GM19351 (cell line): ENCODE measurements around the gene BSCL2.
"Not testable (repeated sequence)": the region's sequence is repeated elsewhere in the genome, so short reads cannot be mapped to it uniquely, and the experiment has no call there.

Experiments used
- ATAC-seq: cut with Tn5 transposase; IDR thresholded peaks from one replicate; pipeline ENCODE4 v1.9.1; 2021; ENCODE audit warnings: mild to moderate bottlenecking, moderate library complexity; ENCODE audit not compliant: unreplicated experiment

Gene BSCL2

DNA sequence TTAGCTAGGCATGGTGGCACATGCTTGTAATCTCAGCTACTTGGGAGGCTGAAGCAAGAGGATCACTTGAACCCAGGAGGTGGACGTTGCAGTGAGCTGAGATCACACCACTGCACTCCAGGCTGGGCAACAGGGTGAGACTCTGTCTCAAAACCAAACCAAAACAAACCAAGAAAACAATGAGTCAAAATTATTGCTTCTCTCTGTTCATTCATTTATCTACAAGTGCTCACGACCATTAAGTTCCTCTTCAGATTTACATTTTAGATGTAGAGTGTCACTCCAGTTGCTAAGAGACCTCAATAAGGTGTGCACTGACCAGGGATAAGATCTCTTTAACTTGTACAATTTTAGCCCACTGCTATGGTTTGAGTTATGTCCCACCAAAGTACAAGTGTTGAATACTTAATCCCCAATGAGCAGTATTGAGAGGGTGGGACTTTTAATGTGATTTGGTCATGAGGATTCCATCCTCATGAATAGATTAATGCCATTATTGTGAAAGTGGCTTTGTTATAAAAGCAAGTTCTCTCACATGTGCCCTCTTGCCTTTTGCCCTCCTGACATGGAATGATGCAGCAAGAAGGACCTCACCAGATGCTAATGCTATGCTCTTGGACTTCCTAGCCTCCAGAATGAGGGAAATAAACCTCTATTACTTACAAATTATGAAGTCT lies 12.2 kb upstream of the BSCL2 start:
- ATAC-seq: no peak

DNA sequence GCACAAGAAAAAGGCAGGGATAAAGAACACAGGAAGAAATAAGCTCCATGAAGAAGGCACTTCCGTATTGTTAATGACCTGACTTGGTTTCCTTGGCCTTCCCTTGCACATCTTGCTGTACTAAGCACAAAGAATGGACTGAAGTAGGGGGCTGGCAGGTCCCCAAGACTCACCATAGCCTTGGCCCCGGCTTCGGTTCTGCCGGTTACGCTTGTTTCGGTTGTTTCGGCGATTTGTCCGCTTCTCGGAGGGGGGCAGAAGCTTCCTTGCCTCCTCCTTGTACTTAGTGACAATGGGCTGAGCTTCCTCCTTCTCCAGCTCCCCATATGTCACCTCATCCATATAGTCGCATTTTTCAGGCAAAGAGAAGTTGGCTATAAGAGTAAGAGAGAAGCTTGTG lies 9.6 kb upstream of the BSCL2 start:
- ATAC-seq: no peak

DNA sequence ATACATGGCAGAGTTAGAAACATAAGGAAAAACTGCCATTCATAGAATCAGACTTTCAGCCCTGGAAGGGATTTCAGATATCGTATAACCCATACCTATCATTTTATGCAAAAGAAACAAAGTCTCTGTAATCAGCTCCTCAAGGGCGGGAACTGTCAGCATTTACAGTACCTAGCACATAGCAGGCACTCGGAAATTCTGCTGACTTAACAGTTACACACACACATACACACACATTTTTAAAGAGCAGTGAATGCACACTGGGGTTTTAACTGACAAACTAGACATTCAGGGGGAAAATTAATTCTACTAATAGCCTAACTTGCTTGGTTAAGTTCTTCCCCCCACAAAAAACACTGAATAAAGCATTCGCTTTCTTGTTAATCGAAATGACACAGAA lies 9.0 kb upstream of the BSCL2 start:
- ATAC-seq: no peak

DNA sequence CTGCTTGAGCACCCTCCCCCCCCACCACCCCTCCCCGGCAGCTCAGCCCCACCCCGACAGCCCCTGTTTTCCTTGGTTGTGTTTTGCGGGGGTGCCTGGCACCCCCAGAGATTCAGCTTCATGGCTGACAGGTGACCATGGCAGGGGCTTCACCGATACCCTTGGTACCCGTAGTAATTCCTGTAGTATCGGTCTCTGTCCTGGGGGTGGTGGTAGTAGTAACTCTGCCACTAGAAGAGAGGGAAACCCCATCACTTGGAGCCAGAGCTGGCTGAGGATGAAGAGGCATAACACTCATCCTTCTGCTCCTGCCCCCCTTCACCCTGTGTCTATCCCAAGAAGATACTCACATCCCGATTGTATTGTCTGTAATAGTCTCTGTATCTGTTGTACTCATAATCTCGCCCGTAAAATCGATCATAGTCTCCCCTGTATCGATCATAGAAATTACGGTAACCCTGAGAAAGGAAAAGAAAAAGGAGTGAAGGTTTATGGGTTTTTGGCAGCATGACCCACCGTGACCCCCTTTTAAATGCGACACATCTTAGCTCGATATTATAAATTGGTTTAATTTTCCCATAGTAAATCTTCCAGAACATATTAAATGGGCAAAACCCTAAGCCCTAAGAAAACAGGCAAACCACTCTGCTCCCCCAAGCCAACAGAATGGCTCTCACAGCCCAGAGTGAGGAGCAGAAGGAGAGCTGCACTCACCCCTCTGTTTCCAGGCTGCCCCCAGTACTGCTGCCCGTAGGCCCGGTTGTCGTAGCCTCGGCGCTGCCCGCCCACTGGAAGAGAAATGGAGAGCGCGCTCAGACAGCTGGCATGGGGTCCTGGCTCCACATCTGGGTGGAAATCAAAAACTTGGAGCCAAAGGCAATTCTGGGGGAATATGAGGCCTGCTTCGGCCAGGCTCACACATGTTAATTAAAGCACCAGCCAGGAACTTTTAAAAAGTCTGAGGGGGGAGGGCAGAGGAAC lies 8.2 kb upstream of the BSCL2 start:
- no peak for ATAC-seq

DNA sequence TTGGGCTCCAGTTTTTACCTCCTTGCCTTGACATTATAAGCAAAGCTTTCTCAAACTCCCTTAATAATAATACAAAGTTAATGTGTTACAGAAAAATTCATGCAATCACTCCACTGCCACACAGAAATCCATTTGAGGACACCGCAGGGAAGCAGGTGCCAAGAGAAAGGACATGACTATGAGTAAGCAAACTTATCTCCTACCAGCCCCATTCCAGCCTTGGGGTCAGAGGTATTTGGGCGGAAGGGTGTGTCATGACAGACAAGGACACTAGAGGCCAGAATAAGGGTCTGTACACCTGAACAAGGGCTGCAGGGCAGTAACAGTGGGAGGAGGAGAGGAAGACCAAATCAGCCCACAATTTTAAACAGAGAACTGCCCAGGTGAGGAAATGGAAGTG lies 6.1 kb upstream of the BSCL2 start:
- ATAC-seq: no peak

DNA sequence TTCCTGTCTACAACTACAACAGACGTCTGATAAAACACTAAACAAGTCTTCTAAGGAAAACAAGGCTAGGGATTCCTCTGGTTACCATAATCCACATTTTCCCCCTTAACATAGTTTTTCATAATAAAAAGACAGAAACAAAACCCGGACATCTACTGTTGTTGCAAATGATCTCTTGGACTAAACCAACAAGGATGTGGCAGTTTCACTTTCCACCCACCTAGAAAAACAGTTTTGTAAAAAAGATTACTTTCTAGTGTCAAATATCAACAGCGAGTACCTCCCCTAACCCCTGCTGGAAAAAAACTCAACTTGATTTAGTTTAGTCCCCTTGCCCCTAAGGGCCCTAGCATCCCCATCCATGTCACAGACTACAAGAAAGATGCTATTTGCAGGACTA lies 5.6 kb upstream of the BSCL2 start:
- no peak for ATAC-seq

DNA sequence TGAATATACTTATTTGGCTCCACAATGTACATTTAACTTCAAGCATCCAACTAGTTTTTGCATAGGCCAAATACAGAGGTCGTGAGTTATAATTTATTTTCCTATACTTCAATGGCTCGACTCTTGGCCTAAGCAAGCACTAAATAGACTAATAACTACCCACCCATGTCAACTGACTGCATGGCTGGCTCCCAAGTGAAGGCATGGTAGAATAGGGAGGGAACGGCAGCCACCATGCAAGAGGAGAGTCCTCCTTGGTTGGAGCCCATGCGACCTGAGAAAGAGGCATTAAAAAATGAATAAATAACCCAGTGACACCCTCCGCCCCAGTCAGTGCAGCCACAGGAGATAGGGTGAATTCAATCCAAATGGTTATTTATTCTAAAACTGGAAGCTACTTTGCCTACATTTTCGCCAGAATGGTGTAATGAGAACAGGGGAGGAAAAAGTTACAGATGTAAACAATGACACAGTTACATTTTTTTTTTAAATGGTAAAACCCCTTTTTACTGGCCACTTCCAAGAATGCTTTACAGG lies 5.1 kb upstream of the BSCL2 start:
- no peak for ATAC-seq

DNA sequence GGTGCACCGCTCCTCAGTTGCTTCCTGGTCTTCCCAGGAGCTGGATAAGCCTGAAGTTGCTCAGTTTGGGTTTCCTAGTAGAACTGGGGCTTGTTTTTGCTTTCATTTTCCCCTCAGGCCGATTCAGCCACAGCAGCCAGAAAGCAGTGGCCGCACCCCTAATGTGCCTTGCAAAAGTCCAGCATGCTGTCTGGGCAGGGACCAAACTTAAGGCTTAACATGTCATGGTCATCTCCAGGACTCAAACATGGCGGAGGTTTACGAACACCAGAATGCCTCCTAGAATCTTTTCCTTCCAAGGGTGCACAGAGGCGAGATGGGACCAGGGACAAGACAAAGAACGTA lies 2.7 kb upstream of the BSCL2 start:
- no peak for ATAC-seq

DNA sequence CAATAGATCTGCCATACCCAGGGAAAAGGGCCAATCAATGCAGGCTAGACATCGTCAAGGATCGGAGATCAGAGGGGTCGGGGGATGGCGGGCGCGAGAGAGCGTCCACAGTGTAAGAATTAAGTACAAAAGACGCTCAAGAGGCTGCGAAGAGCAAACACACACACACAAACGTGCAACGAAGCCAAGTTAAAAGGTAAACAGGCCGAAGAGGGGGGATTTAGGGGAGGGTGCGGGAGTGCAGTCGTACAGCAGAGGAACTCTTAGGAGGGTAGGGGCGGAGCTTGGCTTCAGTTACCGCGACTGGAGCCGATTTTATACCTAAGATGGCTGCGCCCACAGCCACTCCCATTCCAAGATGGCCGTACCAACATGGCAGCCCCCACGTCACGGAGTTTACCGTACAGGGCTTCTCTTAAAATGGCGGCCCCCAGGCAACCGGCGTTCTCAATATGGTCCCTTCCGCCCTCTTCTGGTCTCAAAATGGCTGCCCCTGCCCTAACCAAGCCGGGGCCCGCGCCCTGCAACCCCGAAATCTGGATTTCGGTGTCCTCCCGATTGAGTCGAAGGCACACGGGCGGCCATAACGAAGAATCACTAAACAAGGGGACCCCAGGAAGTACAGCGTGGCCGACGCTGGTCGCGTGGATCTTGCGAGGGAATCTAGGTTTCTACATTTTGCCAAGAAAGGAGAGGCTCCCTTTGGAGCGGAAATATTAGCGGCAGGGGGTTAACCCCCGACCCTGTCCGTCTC lies 2.2 kb upstream of the BSCL2 start:
- peak; percentile 60 for ATAC-seq

DNA sequence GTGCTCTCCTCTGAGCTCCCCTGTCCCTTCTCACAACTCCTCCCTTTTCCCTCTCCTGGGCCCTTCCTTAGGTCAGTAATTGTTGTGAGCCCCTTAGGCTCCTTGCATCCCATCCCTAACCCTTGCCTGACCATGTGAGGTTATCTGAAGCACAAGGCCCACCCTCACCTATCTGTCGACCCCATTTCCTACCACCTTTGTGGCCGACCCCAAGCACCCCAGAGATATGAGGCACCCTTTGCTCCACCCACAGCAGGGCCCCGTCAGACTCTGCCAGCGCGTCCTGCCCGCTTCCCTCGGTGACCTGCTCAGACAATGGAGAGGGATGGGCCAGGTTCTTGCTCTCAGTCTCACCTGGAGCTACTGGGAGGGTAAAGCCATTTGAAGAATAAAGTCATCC lies 1.6 kb upstream of the BSCL2 start:
- ATAC-seq: no peak

DNA sequence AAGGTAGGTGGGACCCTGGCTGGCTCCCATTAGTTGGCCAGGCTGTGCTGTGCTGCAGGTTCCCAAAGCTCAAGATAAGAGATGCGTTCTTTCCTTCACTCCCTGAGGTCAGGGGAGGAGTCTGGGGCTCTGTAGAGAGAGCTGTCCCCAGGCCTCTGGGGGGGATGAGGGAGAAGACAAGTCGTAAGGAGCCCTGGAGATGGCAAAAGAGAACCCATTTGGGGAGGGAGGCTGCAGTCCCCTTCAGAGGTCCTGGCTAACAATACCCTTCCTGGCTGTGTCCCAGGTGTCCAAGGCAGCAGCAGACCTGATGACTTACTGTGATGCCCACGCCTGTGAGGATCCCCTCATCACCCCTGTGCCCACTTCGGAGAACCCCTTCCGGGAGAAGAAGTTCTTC lies 1.2 kb upstream of the BSCL2 start:
- no peak for ATAC-seq

DNA sequence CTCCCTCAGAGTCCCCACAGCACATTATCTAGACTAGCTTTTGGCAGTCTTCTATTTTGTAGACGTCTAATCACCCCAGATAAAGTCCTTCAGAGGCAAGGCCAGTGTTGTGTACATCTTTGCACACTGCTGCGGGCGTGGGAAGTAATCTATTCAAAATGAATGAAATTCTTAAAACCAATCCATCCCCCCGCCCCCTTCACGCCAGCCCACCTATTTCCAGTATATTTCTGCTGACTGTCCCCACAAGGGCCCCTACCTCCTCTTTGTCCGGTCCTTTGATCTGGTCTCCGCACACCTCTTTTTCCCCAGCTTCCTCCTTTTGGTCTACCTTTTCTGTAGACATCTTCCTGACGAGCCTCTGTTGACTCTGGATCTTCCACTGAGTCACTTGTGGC lies 375 bp downstream of the BSCL2 start:
- ATAC-seq: no peak

DNA sequence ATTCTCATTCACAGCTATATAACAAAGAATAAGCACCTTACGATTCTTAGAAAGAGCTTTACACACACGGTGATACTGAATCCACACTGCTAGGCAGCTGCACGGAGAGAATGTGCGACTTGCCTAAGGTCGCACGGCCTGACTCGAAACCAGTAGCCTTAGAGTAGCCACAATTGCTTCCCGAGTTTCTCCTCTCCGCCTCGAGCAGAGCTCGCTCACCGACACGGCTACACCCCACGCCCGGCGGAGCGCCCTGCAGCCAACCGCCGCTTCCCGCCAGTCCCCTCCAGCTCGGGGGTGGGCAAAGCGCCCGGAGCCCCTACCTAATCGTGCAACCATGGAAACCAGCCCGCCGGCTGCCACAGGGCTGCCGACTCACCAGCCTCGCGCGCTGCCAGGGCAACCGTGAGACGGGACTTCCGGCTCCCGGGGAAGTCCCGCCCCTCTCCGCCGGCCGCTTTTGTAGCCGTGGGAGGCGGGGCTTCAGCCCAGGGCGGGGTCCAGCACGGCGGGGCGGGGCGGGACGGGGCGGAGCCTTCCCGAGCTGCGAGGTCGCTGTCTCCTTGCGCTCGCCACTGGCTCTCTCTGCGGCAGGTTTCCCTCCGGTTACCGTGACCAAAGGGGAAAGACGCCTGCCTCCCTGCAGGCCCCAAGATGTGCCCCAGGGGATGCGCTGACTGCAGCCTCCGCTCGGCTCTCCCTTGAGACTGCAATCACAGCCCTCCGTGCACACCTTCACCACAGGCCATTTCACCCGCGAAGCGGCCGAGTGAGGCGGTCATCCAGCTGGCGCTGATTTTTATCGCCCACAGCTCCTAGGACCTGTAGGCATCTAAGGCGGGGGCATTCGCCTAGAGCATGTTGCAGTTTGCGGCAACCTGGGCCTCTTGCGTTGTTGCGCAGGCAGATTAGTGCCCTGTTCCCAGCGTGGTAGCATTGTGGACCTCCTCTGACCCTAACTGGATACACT lies 1.1 kb downstream of the BSCL2 start:
- peak; percentile 69 for ATAC-seq

DNA sequence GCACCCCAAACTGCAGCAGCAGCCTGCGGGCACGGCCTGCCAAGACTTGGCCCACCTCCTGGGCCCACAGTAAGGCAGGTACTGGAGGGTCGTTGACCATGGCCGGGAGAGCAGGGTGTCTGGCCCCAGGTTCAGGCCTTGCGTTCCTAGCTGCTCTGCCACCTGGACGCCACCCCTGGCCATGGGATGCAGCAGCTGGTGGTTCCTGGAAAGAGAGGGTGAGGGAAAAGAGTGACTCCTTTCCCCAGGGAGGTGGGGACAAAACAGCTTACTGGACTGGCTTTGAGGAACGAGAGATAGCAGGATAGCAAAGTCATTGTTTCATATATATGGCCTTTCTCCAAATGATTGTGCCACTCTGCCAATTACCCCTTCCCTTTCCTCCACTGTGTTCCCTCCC lies 1.8 kb downstream of the BSCL2 start:
- ATAC-seq: no peak

DNA sequence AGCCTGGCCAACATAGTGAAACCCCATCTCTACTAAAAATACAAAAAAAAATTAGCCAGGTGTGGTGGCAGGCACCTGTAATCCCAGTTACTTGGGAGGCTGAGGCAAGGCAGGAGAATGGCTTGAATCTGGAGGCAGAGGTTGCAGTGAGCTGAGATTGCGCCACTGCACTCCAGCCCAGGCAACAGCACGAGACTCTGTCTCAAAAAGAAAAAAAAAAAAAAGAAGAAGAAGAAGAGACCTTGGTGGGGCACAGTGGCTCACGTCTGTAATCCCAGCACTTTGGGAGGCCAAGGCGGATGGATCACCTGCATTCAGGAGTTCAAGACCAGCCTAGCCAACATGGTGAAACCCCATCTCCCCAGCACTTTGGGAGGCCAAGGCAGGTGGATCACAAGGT lies 3.3 kb downstream of the BSCL2 start:
- not testable (repeated sequence) for ATAC-seq

DNA sequence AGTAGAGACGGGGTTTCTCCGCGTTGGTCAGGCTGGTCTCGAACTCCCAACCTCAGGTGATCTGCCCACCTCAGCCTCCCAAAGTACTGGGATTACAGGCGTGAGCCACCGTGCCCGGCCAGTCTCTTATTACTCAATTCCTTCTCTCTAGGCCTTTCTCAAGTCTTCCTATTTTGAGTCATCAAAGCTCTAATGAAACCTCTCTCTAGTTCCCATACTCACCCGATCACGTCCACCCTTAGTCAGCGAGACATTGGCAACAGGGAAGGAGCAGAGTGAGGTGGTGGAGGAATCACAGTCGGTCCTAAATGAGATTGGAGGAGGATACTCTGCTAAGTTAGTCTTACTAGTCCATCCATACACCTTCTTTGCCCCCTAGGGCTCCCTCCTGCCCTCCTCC lies 5.0 kb downstream of the BSCL2 start:
- ATAC-seq: no peak

DNA sequence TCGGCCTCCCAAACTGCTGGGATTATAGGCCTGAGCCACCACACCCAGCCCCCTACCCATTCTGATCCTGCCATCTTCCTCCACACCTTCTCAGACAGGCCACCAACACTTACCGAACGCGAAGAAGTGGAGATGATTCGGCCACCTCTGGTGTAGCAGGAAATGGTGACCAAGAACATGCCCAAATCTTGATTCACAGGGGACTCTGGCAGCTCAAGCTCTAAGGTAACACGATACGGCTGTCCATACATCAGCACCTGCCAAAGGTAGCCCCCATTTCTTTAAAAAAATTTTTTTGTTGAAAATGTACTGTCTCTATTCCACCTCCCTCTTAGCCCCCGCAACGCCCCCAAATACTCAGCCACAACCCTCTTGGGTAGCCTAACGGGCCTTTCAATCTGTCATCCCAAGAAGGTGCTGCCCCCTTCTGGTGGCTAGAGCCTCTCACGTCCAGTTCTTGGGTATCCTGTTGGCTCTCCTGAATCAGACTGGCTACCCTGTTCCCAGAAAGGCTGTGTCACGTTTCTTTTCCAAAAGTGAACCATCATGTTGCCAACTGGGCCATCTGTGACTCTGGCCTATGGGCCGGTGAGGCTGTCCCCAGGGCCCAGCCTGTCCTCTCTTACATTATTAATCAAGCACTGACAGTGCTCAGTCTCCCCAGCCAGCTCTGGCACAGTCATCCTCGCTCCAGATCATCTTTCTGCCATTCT lies 12.6 kb downstream of the BSCL2 start:
- no peak for ATAC-seq

DNA sequence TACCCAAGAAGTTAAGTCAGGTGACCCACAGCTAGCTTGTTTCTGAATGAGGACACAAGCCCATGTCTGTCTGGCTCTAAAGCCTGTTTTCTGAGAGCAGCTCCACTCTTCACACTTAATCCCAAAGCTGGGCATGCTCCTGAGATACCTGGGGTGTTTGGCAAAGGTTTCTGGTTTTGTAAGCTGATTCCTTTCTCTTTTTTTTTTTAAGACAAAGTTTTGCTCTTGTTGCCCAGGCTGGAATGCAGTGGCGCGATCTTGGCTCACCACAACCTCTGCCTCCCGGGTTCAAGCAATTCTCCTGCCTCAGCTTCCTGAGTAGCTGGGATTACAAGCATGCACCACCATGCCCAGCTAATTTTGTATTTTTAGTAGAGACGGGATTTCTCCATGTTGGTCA lies 13.6 kb downstream of the BSCL2 start:
- not testable (repeated sequence) for ATAC-seq

DNA sequence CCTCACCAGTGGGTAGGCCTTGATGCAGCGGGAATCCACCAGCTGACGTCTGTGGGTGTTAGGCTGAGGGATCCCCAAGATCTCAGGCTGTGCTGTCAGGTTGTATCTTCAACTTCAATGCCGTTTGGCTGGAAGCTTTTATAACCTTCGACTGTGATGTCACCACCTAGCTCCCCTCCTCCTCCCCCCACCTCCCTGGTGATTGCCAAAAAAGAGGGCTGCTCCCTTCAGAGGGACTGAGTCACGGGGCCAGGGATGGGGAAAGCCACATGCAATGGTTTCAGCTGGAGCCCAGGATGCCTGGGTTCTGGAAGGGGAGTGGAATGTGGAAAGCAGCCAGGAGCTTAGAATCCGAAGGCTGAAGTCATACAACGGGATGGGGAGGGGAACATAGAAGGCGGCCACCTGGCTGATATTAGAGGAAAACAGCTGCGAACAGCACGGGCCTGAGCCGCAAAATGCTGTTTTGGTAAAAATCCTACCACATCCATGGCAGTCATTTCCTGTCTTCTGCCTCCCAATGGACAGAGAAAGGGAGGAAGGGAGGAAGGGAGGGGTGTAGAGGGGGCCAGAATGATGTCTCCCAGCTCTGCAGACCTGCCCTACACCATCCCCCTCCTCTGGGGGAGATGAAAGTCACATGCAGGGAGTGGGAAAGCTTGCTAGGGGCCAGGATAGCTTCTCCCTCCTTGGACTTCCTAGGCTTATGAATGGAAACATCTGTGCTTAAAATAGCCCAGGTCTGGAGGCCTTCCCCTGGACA lies 17.6 kb downstream of the BSCL2 start, which contains the start of gene LRRN4CL:
LRRN4CL (minus strand) TSS at position 110 of the 763 bp plus-strand sequence. CDS start 1,022 bp downstream, outside the sequence.
- ATAC-seq: no peak
